GM12874 (cell line): ENCODE measurements around the gene ANKRD10.

ENCODE experiments used
- CTCF ChIP-seq: IDR thresholded peaks from 2 replicates; pipeline ENCODE4 v1.5.1; 2011; ENCODE audit warnings: low read depth, mild to moderate bottlenecking, control low read depth, low read length, moderate library complexity; ENCODE audit not compliant: insufficient read depth

The ANKRD10 gene

DNA sequence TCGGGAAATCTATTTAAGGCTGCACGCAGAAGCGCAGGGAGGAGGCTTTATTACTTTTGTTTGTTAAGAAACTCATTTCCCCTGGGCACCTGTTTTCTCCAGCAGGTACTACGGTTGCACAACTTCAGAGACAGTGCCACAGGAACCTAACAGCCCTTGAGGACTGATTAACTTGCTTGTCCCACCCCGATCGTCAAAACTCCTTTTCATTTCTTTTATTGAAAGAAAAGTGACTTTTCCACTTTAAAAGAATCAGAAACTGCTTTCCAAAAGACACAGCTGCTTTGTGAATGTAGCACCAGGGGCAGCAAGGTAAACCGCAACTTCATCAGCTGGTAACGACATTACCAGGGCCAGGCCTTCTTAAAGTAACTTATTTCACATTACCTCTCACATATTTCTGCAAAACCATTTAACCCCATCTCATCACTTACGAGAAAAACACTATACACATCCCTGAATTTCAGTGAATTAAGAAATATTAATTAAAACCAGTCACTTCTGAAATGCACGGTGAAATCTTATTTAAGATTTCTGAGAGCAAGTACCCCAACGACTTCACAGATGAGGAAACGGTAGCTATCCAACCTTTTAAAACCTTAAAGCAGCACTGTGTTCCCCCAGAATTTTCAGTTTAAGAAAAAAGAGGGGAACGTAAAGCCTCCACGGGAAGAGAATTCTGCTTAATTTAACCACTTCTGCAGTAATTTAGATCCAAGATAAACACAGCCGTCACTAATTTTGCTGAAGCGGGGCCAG, 1.4 kb downstream of the ANKRD10 start:
- TF ChIP-seq CTCF: no peak

DNA sequence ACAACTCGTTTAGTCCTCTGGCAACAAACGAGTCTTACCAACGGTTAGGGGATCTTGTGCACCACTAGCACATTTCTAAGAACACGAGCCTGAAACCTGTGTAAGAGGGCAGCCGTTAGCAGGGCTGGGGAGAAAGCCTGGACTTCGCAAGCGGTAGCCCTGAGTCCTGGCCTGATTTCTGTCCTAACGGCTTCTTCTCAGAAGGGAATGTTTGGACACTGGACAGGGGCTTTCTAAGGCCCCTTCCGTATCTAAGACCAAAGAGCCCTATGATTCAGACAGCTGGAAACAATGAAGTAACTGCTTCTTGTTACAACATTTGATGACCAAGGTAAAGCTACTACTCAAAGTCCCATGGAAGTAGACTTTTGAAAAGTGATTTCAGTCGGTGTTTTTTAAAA, 2.2 kb downstream of the ANKRD10 start:
- no peak for TF ChIP-seq CTCF

- TF ChIP-seq CTCF: no peak
Measured at GRCh38 chr13:110911880-110912279, 3.0 kb downstream of the ANKRD10 start.

DNA sequence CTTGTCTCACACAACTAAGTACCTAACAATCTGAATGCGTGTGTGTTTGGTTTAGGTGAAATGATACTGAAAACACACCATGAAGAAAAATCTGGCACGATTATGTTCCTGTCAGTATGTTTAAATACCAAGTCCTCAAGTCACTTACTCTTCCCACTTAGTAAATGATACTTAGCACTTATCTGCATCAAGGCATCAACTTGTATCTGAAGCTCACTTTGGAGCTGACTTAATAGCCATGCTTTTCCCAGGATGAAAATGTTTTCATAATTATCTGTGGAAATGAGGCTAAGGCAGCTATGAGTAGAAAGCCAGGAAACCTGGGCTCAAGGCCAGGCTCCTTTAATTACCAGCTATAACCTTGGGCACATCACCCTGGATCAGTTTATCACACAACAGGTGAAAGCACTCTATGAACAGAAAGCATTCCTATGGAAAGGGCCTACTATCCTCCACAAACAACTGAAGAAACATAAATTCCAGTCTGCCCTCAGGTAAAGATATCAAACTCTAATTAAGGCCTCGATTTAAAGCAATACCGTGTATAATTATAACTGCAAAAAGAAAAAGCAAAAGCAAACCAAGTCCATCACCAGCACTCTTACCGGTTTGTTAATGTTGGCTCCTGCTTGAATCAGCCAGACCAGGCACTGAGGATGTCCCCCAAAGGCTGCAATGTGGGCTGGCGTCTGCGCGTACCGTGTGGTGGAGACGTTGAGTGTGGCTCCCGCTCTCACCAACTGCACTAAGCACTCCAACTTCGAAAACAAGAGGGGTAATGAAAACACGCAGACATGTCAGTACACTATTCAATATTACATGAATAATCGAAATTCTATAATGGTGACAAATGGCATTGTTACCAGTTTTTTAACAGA, 4.6 kb downstream of the ANKRD10 start:
- no peak for TF ChIP-seq CTCF

- no peak for TF ChIP-seq CTCF
Measured at GRCh38 chr13:110907951-110908898, 6.6 kb downstream of the ANKRD10 start.

GRCh38 chr13:110907301-110907700, 7.6 kb downstream of the ANKRD10 start:
- TF ChIP-seq CTCF: no peak

DNA sequence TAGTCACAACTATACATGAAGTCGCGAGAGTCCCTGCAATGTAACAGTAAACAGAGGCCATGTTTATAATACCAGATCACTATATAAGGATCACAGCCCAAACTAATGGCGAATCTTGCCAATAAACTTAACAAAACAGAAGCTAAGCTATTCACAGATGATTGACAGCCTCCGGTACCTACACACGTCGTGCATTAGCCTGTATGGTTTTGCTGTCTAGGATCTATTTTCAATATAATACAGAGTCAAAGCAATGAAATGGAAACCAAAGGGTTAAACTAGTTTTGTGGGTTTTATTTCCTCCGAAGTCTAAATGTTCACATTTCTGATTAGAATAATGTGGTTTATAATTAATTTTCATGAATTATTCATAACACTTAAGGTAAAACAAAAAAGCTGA, 10.1 kb downstream of the ANKRD10 start:
- TF ChIP-seq CTCF: no peak
